ENCODE data around the gene MEF2C. TPM values are rescaled to one million over a fixed set of nuclear protein-coding genes. Genes with fewer than 3 reads are reported as not detected.

Gene MEF2C
- total RNA-seq, 1 donor from 2014 or later: 51.4 TPM

GRCh38 chr5:88854769-88855168 is 28.2 kb downstream of the MEF2C start:
- H3K27ac ChIP-seq: no peak overlapping the region
- no peaks in the 10 kb centered on the region for H3K27me3 ChIP-seq
- no peak for DNase-seq
- H3K4me3 ChIP-seq: no peak overlapping the region
- H3K9me3 ChIP-seq: no peaks in the 10 kb centered on the region
- no peaks in the 10 kb centered on the region for H3K36me3 ChIP-seq
- no peak for ATAC-seq
- intact Hi-C loops (cut with DNase I): no loop called here
- no peaks in the 10 kb centered on the region for H3K4me1 ChIP-seq
- no peak for TF ChIP-seq CTCF (IDR thresholded peaks at IDR 0.05)

- no peaks in the 10 kb centered on the region for H3K27me3 ChIP-seq
- H3K4me1 ChIP-seq: peaks cover 7% of the 10 kb centered on the region
- no peak overlapping the region for H3K27ac ChIP-seq
- no peak overlapping the region for H3K4me3 ChIP-seq
- no peak for ATAC-seq
- H3K36me3 ChIP-seq: no peaks in the 10 kb centered on the region
- no peak for DNase-seq
- H3K9me3 ChIP-seq: no peaks in the 10 kb centered on the region
- intact Hi-C loops (cut with DNase I): no loop called here
- no peak for TF ChIP-seq CTCF (IDR thresholded peaks at IDR 0.05)
Measured at GRCh38 chr5:88847420-88847819, 35.6 kb downstream of the MEF2C start.

- TF ChIP-seq CTCF (IDR thresholded peaks at IDR 0.05): no peak
- no peak overlapping the region for H3K27ac ChIP-seq
- ATAC-seq: no peak
- H3K4me3 ChIP-seq: no peak overlapping the region
- no peaks in the 10 kb centered on the region for H3K36me3 ChIP-seq
- intact Hi-C loops (cut with DNase I): no loop called here
- H3K9me3 ChIP-seq: no peaks in the 10 kb centered on the region
- peaks cover 10% of the 10 kb centered on the region for H3K4me1 ChIP-seq
- H3K27me3 ChIP-seq: no peaks in the 10 kb centered on the region
- DNase-seq: no peak
Measured at GRCh38 chr5:88846434-88846833, 36.5 kb downstream of the MEF2C start.

- peaks cover 16% of the 10 kb centered on the region for H3K4me1 ChIP-seq
- no peaks in the 10 kb centered on the region for H3K36me3 ChIP-seq
- TF ChIP-seq CTCF (IDR thresholded peaks at IDR 0.05): no peak
- no peak overlapping the region for H3K4me3 ChIP-seq
- ATAC-seq (no peak), DNase-seq (no peak)
- intact Hi-C loops (cut with DNase I): no loop called here
- no peak overlapping the region for H3K27ac ChIP-seq
- no peaks in the 10 kb centered on the region for H3K9me3 ChIP-seq
- H3K27me3 ChIP-seq: no peaks in the 10 kb centered on the region
Measured at GRCh38 chr5:88845081-88845697, 37.8 kb downstream of the MEF2C start.

GRCh38 chr5:88842784-88843183 is 40.2 kb downstream of the MEF2C start:
- Histone ChIP-seq H3K36me3 (no peaks in the 10 kb centered on the region), H3K27me3 (no peaks in the 10 kb centered on the region), H3K4me3 (no peak overlapping the region), H3K9me3 (no peaks in the 10 kb centered on the region), H3K4me1 (peaks cover 24% of the 10 kb centered on the region), H3K27ac (no peak overlapping the region)
- ATAC-seq (no peak), DNase-seq (no peak)
- no peak for TF ChIP-seq CTCF (IDR thresholded peaks at IDR 0.05)
- intact Hi-C loops (cut with DNase I): no loop called here

GRCh38 chr5:88841212-88841611 is 41.8 kb downstream of the MEF2C start:
- TF ChIP-seq CTCF (IDR thresholded peaks at IDR 0.05): no peak
- Histone ChIP-seq H3K27me3 (no peaks in the 10 kb centered on the region), H3K4me3 (no peak overlapping the region), H3K4me1 (peaks cover 17% of the 10 kb centered on the region), H3K36me3 (no peaks in the 10 kb centered on the region), H3K27ac (peak overlapping the region; percentile 53), H3K9me3 (no peaks in the 10 kb centered on the region)
- intact Hi-C loops (cut with DNase I): no loop called here
- DNase-seq (no peak), ATAC-seq (peak; percentile 57)

Data from upper lobe of right lung (tissue), 1 donor.